ENCODE measurements around the gene CDH1.

DNA sequence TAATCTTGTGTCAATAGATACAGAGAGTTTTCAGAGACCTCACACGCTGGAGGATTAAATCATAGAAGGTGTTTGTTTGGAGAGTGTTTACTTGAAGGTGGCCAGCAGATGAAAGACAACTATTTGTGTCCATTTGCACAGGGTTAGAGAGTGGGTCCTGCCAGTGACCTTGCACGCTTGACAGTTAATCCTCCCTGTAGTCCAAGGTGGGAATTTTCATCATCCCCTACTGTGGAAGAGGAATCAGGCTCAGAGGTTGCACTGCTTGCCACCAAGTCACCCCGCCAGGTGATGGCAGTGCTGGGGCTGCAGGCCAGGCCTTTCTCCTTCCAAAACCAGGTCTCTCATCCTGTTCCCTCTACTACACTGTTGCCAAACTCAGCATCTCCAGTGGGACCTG, 12.3 kb downstream of the CDH1 start:
- TF ChIP-seq, protein P1, sequence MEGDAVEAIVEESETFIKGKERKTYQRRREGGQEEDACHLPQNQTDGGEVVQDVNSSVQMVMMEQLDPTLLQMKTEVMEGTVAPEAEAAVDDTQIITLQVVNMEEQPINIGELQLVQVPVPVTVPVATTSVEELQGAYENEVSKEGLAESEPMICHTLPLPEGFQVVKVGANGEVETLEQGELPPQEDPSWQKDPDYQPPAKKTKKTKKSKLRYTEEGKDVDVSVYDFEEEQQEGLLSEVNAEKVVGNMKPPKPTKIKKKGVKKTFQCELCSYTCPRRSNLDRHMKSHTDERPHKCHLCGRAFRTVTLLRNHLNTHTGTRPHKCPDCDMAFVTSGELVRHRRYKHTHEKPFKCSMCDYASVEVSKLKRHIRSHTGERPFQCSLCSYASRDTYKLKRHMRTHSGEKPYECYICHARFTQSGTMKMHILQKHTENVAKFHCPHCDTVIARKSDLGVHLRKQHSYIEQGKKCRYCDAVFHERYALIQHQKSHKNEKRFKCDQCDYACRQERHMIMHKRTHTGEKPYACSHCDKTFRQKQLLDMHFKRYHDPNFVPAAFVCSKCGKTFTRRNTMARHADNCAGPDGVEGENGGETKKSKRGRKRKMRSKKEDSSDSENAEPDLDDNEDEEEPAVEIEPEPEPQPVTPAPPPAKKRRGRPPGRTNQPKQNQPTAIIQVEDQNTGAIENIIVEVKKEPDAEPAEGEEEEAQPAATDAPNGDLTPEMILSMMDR (IDR thresholded peaks at IDR 0.05), result no peak
- no peak for TF ChIP-seq POLR2A (IDR thresholded peaks at IDR 0.05)

All from adrenal gland (tissue), 5 donors.